Ishikawa (cell line): ENCODE results near the gene AFDN.

Experiments used
- CEBPB ChIP-seq: IDR thresholded peaks from 2 replicates; pipeline ENCODE4 v1.6.1; 2012
- CREB1 ChIP-seq: IDR thresholded peaks from 2 replicates; pipeline ENCODE4 v1.6.1; 2012; ENCODE audit warnings: low read depth
- EGR1 ChIP-seq: IDR thresholded peaks from 2 replicates; pipeline ENCODE4 v1.6.1; 2012
- EP300 ChIP-seq: IDR thresholded peaks from 2 replicates; pipeline ENCODE4 v1.6.1; 2012; ENCODE audit warnings: borderline replicate concordance
- FOXM1 ChIP-seq: IDR thresholded peaks from 2 replicates; pipeline ENCODE4 v1.6.1; 2012; ENCODE audit warnings: low read depth, borderline replicate concordance
- NFIC ChIP-seq: IDR thresholded peaks from 2 replicates; pipeline ENCODE4 v1.6.1; 2012
- RAD21 ChIP-seq: IDR thresholded peaks from 2 replicates; pipeline ENCODE4 v1.6.1; 2012; ENCODE audit warnings: low read depth
- TAF1 ChIP-seq: IDR thresholded peaks from 2 replicates; pipeline ENCODE4 v1.6.1; 2012; ENCODE audit warnings: low read depth, mild to moderate bottlenecking
- TCF12 ChIP-seq: IDR thresholded peaks from 2 replicates; pipeline ENCODE4 v1.6.1; 2012; ENCODE audit warnings: low read depth
- TEAD4 ChIP-seq: IDR thresholded peaks from 2 replicates; pipeline ENCODE4 v1.6.1; 2012
- YY1 ChIP-seq: IDR thresholded peaks from 2 replicates; pipeline ENCODE4 v1.6.1; 2012; ENCODE audit warnings: low read depth
- ZBTB7A ChIP-seq: IDR thresholded peaks from 2 replicates; pipeline ENCODE4 v1.6.1; 2012; ENCODE audit warnings: low read depth
- TF ChIP-seq, protein P1 (sequence below): IDR thresholded peaks from 2 replicates; pipeline ENCODE4 v1.6.1; 2012
- TF ChIP-seq, protein P2 (sequence below): IDR thresholded peaks from 2 replicates; pipeline ENCODE4 v1.6.1; 2012; ENCODE audit warnings: low read depth, mild to moderate bottlenecking
- TF ChIP-seq, protein P3 (sequence below): IDR thresholded peaks from 2 replicates; pipeline ENCODE4 v1.6.1; 2012

AFDN gene

DNA sequence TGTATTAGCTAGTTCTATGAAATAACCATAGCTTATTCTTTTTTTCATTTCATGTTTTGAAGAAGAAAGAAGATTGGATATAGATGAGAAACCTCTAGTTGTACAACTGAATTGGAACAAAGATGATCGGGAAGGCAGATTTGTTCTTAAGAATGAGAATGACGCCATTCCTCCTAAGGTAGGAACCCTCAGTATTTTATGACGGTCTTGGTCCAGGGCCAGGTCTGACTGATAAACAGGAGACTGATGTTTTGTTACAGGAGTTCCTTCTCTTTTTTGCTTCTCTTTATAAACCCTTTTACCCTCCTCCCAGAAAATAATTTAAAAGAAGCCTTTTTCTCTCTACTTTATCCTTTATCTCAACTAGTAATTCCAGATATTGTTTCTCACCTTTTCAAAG, 43.6 kb downstream of the AFDN start:
- TF ChIP-seq EGR1 (no peak), FOXM1 (no peak), YY1 (no peak), TCF12 (no peak), NFIC (no peak), TEAD4 (no peak)
- TF ChIP-seq, protein P1, sequence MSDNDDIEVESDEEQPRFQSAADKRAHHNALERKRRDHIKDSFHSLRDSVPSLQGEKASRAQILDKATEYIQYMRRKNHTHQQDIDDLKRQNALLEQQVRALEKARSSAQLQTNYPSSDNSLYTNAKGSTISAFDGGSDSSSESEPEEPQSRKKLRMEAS, result no peak
- TF ChIP-seq, protein P2, sequence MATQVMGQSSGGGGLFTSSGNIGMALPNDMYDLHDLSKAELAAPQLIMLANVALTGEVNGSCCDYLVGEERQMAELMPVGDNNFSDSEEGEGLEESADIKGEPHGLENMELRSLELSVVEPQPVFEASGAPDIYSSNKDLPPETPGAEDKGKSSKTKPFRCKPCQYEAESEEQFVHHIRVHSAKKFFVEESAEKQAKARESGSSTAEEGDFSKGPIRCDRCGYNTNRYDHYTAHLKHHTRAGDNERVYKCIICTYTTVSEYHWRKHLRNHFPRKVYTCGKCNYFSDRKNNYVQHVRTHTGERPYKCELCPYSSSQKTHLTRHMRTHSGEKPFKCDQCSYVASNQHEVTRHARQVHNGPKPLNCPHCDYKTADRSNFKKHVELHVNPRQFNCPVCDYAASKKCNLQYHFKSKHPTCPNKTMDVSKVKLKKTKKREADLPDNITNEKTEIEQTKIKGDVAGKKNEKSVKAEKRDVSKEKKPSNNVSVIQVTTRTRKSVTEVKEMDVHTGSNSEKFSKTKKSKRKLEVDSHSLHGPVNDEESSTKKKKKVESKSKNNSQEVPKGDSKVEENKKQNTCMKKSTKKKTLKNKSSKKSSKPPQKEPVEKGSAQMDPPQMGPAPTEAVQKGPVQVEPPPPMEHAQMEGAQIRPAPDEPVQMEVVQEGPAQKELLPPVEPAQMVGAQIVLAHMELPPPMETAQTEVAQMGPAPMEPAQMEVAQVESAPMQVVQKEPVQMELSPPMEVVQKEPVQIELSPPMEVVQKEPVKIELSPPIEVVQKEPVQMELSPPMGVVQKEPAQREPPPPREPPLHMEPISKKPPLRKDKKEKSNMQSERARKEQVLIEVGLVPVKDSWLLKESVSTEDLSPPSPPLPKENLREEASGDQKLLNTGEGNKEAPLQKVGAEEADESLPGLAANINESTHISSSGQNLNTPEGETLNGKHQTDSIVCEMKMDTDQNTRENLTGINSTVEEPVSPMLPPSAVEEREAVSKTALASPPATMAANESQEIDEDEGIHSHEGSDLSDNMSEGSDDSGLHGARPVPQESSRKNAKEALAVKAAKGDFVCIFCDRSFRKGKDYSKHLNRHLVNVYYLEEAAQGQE, result no peak
- TF ChIP-seq, protein P3, sequence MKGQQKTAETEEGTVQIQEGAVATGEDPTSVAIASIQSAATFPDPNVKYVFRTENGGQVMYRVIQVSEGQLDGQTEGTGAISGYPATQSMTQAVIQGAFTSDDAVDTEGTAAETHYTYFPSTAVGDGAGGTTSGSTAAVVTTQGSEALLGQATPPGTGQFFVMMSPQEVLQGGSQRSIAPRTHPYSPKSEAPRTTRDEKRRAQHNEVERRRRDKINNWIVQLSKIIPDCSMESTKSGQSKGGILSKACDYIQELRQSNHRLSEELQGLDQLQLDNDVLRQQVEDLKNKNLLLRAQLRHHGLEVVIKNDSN, result no peak

DNA sequence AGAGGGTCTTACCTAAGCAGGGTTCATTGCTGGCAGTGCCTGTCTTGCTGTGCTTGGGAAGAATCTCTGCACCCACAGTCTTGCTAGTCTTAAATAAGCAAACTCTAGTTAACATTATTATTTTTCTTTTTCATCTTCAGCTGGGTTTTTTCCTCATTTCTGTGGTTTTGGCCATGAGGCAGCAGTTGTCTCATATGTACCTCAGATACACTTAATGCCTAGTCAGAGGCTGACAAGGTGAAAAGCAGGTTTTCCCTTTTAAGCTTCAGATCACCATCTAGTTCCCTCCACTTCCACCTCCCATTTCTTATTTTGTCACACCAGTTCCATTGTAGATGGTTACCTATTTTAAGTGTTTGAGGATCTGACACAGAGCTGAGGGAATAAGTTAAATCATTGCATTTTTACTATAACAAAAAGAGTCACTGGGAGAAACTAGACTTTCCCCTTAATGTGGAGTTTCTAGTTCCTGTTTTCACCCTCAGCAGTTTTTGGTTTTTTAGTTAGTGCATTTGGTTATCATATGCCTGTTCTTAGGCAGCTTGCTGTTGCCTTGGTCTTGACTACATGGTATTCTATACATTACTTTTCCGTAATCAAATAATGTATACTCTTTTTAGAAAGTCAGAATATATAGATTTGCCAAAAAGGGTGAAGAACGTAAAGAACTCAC, 46.0 kb downstream of the AFDN start:
- TF ChIP-seq TAF1 (no peak), RAD21 (no peak), EP300 (no peak), ZBTB7A (no peak), TEAD4 (no peak), CEBPB (no peak), FOXM1 (no peak), YY1 (no peak), TCF12 (no peak), NFIC (no peak), CREB1 (no peak), EGR1 (no peak)
- TF ChIP-seq, protein P2, result no peak
- TF ChIP-seq, protein P1, result no peak
- TF ChIP-seq, protein P3, result no peak

DNA sequence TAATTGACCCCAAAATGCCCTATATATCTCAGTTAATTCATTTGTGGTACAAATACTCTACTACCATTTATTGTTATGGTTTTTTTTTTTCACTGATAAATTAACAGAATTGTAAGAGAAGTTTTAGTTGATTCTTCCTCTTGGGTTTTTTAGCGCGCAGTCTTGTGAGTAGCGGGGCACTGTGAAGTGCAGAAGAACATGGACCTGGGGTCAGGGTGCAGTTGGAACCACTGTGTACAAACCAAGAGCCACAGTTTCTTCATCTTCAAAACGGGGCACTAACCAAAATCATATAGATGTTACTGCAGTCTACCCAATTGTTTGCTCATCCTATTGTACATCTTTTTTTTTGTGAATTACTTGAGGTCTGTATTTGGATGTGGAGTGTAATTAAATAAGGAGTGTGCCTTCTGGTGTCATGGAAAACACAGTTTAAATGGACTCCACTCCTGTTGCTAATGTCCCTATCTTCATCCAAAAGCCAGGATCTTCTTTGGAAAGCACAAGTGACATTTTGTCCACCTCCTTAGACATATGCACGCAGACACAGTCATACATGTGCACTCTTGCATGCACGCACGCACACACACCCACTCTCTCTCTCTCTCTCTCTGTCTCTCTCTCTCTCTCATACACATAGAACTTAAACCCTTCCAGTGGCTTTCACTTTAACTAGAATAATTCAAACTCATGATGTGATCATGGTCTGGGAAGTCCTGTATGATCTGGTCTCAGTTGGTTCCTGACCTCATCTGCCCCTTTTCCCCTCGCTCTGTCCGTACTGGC, 51.5 kb downstream of the AFDN start:
- TF ChIP-seq EP300, result no peak
- TF ChIP-seq ZBTB7A, result no peak
- no peak for TF ChIP-seq TAF1
- TF ChIP-seq CREB1, result no peak
- TF ChIP-seq CEBPB, result no peak
- TF ChIP-seq RAD21, result no peak
- no peak for TF ChIP-seq TEAD4
- TF ChIP-seq TCF12, result no peak

DNA sequence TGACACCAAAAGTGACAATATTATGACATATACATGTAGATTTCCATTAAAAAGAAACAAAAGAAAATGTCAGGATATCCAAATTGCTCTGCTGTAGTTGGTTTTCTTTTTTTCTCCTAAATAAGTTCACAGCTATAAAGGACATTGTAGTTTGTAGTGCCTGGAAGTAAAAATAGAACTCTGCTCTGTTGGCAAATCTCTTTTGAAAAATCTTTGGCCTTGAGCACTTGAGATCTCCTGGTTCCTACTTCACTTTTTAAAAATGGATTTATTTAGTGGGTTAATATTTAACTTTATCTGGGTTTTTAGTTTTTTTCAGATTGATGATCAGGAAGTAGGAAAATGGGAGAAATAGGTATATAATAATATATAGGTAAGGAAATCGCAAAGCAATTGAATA, 52.9 kb downstream of the AFDN start:
- TF ChIP-seq, protein P1, result no peak
- TF ChIP-seq CEBPB (no peak), FOXM1 (no peak), CREB1 (no peak), TCF12 (no peak), RAD21 (no peak), TAF1 (no peak), TEAD4 (no peak), EGR1 (no peak), YY1 (no peak), EP300 (no peak), NFIC (no peak), ZBTB7A (no peak)
- TF ChIP-seq, protein P2, result no peak
